Cardiac septum (tissue), 1 donor: Measurements from ENCODE around the gene IGFBP2. TPM values are rescaled to one million over a fixed set of nuclear protein-coding genes. Genes with fewer than 3 reads are reported as not detected.

Experiments
- DNase-seq: peaks from one replicate; pipeline ENCODE4 v3.0.0-alpha.2; 2020; ENCODE audit warnings: low spot score
- intact Hi-C: fragments of 100-400 bp; cut with DNase I; formaldehyde crosslinking; loops from one replicate; pipeline ENCODE4 v1.14.0; 2022
- total RNA-seq: library from RNA; stranded (reverse); fragmentation: NEBNext Ultra II Directional; extraction: Animal tissue kit (Norgen Biotek cat#: 25700); gene quantifications from one replicate; pipeline ENCODE4 v1.2.1, GENCODE V29; 2021
- donor health status: DM: no; HTN: no; CAD: no.

Gene IGFBP2
- total RNA-seq, 1 donor from 2014 or later = 785 TPM

GRCh38 chr2:216607277-216607560, 26.0 kb upstream of the IGFBP2 start:
- no peak for DNase-seq
- intact Hi-C loops = no loop called here

- intact Hi-C loops = no loop called here
- no peak for DNase-seq
Observed at GRCh38 chr2:216608525-216608924, 24.7 kb upstream of the IGFBP2 start.

GRCh38 chr2:216615298-216616082, 17.7 kb upstream of the IGFBP2 start:
- no peak for DNase-seq
- intact Hi-C loops = no loop called here

GRCh38 chr2:216616083-216616678, 17.0 kb upstream of the IGFBP2 start:
- intact Hi-C loops = no loop called here

GRCh38 chr2:216617159-216617815, 15.9 kb upstream of the IGFBP2 start:
- no peak for DNase-seq
- intact Hi-C loops = no loop called here

More at GRCh38 chr2:216616083-216616678, 17.0 kb upstream of the IGFBP2 start:
- no peak for DNase-seq

- DNase-seq = no peak
- intact Hi-C loops = no loop called here
Observed at GRCh38 chr2:216618785-216619184, 14.4 kb upstream of the IGFBP2 start.

GRCh38 chr2:216619411-216620393, 13.5 kb upstream of the IGFBP2 start:
- intact Hi-C loops = no loop called here
- DNase-seq = no peak

- intact Hi-C loops = no loop called here
- no peak for DNase-seq
Observed at GRCh38 chr2:216620786-216621185, 12.4 kb upstream of the IGFBP2 start.

GRCh38 chr2:216621292-216621691, 11.9 kb upstream of the IGFBP2 start:
- no peak for DNase-seq
- intact Hi-C loops = no loop called here

GRCh38 chr2:216622526-216622925, 10.7 kb upstream of the IGFBP2 start:
- no peak for DNase-seq
- intact Hi-C loops = no loop called here

- intact Hi-C loops = no loop called here
- DNase-seq = no peak
Observed at GRCh38 chr2:216624251-216624650, 9.0 kb upstream of the IGFBP2 start.

GRCh38 chr2:216626168-216626874, 6.9 kb upstream of the IGFBP2 start:
- DNase-seq = no peak
- intact Hi-C loops = no loop called here

GRCh38 chr2:216626875-216627245, 6.4 kb upstream of the IGFBP2 start:
- intact Hi-C loops = no loop called here
- no peak for DNase-seq

- intact Hi-C loops = loop anchor here (10.0 kb wide), 1 partner anchor 55 kb away; no protein-coding TSS in a partner anchor
- no peak for DNase-seq
Observed at GRCh38 chr2:216629784-216630183, 3.4 kb upstream of the IGFBP2 start.

- no peak for DNase-seq
- intact Hi-C loops = loop anchor here (10.0 kb wide), 1 partner anchor 58 kb away; no protein-coding TSS in a partner anchor
Observed at GRCh38 chr2:216632346-216632951, 771 bp upstream of the IGFBP2 start.

- intact Hi-C loops = loop anchor here (10.0 kb wide), 1 partner anchor 59 kb away; no protein-coding TSS in a partner anchor
- DNase-seq = no peak
Observed at GRCh38 chr2:216633616-216634369, 573 bp downstream of the IGFBP2 start.

GRCh38 chr2:216634370-216635148, 1.3 kb downstream of the IGFBP2 start:
- intact Hi-C loops = loop anchor here (10.0 kb wide), 1 partner anchor 60 kb away; no protein-coding TSS in a partner anchor
- DNase-seq = no peak
